GM19438 (cell line): ENCODE data around the gene E4F1.

Experiments used
- ATAC-seq: cut with Tn5 transposase; IDR thresholded peaks from one replicate; pipeline ENCODE4 v1.9.1; 2021; ENCODE audit warnings: low read depth; ENCODE audit not compliant: unreplicated experiment

E4F1 gene, protein sequence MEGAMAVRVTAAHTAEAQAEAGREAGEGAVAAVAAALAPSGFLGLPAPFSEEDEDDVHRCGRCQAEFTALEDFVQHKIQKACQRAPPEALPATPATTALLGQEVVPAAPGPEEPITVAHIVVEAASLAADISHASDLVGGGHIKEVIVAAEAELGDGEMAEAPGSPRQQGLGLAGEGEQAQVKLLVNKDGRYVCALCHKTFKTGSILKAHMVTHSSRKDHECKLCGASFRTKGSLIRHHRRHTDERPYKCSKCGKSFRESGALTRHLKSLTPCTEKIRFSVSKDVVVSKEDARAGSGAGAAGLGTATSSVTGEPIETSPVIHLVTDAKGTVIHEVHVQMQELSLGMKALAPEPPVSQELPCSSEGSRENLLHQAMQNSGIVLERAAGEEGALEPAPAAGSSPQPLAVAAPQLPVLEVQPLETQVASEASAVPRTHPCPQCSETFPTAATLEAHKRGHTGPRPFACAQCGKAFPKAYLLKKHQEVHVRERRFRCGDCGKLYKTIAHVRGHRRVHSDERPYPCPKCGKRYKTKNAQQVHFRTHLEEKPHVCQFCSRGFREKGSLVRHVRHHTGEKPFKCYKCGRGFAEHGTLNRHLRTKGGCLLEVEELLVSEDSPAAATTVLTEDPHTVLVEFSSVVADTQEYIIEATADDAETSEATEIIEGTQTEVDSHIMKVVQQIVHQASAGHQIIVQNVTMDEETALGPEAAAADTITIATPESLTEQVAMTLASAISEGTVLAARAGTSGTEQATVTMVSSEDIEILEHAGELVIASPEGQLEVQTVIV

DNA sequence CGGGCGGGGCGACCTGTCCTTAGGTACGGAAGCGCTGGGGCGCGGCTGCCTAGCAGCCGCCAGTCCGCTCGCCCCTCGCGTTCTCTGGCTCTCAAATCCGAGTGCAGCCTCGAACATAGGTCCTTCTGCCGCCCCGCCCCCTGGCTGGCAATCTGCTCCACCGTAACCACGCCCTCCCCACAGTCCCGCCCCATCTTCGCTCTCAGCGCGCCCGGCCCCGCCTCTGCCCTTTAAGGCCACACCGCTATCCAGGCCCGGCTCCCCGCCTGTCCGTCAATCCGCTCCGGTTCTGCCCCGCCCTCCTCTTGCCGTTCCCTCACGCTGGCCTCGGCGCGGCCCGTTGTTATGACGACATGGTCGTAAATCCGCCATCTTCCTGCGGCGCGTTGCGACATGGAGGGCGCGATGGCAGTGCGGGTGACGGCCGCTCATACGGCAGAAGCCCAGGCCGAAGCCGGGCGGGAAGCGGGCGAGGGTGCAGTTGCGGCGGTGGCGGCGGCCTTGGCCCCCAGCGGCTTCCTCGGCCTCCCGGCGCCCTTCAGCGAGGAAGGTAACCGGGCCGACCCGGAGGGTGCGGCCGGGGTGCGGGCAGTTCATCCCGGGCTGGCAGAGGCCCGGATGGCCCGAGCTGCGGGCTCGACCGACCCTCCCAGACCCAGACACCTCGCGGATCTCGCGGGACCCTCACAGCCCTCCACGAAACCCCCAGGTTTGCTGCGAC, at the start of gene E4F1:
Gene E4F1 (plus strand): TSS at position 371 of the 721 bp plus-strand sequence. CDS start 23 bp downstream, at position 394.
- ATAC-seq = peak; percentile 92

DNA sequence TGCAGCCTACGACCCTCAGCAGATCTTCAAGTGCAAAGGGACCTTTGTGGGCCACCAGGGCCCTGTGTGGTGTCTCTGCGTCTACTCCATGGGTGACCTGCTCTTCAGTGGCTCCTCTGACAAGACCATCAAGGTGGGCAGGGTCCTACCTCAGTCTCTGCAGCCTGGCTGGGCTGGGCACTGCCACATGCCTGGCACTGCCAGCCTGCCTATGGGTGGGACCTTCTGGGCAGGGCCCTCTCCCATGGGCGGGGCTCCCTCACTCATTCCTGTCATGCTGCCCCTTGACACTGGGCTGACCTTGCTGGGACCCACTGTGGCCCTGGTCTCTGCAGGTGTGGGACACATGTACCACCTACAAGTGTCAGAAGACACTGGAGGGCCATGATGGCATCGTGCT, 49.5 kb upstream of the E4F1 start:
- no peak for ATAC-seq

DNA sequence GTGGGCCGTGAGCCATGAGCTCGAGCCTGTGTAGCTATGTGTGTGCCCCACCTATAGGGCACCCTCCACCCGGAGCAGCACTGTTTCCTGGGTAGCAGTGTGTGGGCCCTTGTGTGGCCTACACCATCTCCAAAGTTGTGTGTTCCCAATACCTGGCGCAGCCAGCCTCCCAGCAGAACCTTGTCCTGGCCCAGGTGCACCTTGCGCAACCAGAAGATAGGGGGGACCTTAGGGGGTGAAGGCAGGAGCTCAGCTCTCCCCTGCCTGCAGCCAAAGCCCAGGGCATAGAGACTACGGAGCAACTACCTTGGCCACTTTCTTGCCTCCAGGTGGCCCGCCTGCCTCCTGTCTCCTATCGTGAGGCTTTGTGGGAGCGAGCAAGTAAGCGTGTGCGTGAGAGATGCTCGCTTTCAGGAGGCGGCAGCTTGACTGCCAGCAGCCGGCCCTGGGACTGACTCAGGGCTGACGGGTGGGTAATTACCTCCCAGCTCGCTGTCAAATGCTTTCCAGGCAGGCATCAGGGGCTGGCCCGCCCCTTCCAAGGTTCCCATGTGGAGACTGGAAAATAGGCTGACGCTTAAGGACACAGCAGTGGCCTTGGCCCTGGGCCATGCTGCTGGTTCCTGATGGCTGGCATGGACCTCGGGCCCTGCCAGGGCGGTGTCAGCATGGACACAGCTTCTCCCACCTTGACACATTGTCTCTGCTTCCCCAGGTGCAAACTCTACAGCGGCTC, 48.8 kb upstream of the E4F1 start:
- ATAC-seq = no peak

DNA sequence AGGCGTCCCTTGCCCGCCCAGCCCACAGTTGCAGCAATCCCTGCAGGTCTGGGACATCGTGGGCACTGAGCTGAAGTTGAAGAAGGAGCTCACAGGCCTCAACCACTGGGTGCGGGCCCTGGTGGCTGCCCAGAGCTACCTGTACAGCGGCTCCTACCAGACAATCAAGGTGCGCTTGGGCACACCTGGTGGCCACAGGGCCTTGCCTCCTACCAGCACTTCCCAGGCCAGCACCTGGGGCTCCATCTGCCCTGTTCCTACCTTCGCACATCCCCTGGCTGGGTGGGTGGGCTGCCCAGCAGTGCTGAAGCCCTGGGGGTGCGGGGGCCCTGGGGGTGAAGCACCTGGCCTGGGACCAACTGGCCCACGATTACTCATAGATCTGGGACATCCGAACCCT, 47.9 kb upstream of the E4F1 start:
- ATAC-seq = no peak

DNA sequence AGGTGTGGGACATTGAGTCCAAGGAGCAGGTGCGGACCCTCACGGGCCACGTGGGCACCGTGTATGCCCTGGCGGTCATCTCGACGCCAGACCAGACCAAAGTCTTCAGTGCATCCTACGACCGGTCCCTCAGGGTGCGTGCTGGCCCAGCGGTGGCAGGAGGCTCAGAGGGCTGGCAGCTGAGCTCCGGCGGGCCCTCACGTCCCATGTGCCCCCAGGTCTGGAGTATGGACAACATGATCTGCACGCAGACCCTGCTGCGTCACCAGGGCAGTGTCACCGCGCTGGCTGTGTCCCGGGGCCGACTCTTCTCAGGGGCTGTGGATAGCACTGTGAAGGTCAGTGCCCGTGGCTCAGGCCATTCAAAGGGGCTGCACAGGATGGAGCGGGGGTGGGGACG, 47.3 kb upstream of the E4F1 start:
- no peak for ATAC-seq

DNA sequence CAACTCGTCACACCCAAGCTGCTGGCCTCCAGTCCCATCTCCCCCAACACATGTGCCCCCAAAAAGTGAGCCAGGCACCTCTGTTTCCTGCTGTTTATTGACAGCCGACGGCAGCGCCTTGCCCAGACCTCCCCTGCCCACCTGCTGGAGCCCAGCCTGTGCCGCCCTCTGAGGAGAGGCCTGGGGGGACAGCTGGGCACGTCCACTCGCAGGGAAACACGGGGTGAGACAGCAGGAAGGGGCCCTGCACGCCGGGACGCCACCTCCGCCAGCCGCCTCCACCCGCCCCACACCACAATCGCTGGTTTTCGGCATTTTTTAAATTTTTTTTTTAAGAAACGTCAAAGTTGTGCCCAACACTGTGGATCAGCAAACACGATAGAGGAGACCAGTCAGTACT, 46.3 kb upstream of the E4F1 start:
- no peak for ATAC-seq

DNA sequence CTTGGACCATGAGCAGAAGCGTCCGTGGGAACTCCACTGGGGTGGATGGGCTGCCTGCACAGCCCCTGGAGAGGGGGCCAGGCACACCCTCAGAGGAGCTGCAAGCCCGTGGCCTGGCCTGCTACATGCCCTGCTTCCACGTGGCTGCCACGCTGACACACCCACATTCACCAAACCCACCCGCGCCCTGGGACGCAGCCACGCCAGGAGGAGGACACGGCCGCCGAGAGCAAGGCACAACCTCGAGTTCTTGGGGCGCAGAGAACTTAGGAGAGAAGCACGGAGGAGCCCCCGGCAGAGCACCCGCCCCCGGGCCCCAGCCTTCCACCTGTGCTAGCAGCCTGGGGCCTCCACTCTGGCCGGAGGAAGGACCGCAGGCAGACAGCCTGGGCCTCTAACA, 45.8 kb upstream of the E4F1 start:
- no peak for ATAC-seq

DNA sequence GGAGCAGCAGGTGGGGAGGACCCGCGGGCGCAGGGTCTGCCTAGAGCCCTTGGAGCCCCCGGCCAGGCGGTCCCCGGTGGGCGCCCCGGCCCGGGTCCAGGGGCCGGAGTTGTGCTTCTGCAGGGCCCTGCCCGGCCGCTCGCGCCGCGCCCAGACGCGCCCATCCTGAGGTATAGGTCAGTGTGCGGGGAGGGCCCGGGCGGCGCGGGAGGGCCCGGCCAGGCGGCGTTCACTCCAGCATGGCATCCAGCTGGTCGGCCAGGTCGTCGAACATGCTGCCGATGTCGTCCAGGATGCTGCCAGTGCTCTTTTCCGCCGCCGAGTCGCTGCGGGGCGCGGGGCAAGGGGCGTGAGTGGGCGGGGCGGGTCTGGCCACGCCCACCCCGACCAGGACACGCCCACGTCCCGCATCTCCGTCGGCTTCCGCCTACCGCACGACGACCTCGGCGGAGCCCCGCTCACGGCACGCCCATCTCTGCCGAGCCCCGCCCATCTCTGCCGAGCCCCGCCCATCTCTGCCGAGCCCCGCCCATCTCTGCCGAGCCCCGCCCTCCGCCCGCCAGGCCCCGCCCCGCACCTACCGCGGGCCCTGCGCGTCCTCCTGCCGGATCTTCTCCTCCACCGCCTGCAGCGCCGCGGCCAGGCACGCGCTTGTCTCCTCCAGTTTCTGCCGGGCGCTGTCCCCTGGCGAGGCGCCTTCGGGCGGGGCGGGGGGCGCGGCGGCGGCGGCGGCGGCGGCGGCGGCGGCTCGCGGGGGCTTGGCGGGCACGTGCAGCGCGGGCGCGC, 44.9 kb upstream of the E4F1 start:
- no peak for ATAC-seq

DNA sequence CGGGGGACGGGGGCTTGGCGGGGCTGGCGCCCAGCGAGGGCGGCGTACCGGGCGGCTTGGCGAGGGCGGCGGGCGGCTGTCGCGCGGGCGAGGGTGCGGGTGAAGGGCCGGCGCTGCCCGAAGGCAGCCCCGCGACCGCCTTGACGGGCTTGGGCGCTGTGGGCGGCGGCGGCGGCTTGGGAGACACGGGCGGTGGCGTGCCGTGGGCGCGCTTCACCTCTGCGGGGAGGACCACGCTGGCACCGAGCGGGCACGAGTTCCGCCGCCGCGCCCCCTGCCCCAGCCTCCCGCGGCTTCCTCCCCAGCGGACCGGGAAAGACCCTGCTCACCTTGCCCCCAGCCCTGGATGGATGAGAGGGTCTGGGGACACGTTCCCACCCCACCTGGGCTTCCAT, 44.3 kb upstream of the E4F1 start:
- no peak for ATAC-seq

DNA sequence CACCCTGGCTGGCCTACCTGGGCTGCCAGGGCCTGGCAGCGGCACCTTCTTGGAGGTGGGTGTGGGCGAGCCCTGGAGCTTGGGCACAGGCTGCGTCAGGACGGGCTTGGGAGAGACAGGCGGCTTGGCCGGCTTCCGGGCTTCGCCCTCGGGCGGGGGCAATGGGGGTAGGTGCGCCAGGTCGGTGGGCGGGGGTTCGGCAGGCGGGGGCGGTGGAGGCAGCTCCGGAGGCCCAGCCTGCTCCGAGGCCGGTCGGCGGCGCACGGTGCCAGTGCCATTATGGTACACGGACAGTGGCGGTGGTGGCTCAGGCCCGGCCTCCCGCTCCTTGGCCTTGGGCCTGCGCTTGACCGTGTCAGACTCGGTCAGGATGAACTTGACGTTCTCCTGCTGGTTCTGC, 43.8 kb upstream of the E4F1 start:
- ATAC-seq = no peak

DNA sequence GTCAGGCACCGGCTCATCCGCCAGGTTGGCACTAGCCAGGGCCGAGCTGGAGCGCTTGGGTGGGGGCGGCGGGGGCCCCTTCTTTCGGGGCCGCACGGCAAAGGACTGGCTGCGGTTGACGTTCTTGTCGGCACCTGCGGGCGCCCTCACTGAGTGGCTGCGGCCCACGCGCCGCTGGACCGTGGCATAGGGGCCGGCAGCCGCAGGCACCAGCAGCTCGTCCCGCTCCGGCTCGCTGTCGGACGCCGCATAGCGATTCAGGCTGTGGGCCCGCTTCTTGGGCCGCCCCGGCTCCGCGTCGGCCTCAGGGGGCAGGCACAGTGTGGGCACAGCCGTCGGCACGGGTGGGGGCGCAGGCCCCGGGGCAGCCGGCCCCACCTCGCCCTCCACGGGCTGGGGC, 42.9 kb upstream of the E4F1 start:
- no peak for ATAC-seq

DNA sequence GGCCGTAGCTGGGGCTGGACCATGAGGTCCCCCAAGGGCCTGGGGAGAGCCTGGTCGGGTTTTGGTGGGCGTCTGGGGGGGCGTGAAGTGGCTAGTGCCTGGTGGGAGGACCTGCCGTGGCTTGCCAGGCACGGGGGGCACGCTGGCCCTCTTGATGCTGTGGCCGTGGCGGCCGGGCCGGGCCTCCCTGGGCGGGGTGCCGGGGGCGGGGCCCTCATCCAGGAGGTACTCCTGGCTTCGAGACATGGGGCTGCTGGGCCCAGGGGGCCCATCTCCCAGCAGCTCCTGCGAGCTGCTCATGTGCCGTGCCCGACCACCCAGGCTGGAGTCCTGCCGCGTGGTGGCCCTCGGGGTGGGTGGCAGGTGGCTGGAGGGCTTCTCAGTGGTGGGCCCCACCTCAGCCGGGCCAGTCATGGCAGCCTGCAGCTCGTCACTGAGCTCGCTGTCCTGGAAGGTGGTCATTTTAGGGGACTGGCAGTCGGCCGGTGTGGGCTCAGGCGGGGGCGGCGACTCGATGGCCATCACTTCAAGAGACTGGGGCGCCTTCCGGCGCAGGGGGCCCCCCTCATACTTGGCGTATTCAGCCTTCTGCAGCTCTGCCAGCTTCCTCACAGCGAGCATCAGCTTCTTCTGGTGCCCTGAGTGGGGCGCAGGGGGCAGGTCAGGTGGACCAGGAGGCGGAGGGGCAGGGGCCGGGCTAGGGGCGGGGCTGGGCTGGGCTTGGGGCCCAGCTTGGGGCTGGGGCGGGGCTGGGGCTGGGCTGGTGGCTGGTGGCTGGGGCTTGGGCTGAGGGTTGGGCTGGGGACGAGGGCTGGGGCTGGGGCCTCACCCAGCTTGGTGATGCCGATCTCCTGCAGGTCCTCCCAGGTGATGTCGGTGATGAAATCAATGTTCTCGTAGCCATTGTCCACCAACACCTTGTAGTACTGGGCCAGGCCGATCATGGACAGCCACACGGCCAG, 42.1 kb upstream of the E4F1 start:
- ATAC-seq = no peak

DNA sequence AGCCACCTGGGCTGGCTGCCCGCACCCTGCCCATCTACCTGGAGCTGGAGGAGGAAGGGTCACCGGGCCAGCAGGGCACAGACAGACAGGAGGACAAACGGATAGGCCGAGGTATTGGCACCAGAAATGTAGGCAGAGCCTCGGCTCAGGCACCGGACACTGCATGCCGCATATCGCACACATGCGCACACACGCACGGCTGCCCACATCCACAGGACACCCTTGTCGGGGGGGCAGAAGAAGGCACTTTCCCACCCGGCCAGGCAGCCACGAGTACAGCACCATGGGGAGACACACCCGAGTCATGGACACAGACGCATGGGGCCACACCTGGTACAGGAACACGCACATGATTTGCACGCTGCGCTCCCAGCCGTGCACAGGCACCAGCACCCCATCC, 41.4 kb upstream of the E4F1 start:
- no peak for ATAC-seq

DNA sequence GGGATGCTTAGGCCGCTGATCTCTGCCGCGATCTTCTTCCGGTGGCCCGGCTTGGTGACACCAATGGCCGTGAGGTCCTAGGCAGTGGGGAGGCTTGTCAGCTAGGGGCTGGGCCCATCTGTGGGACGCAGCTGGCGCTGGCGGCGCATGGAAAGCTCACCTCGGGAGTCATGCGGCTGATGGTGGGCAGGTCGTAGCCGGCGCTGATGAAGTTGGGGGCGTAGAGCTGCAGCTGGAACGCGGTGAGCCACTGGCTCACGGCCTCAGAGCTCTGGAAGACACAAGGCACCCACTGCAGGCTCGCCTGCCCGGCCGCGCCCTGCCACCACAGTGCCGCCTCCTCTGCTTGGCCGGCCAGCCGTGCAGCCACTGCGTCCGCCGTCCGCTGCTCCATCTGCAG, 39.7 kb upstream of the E4F1 start:
- no peak for ATAC-seq

DNA sequence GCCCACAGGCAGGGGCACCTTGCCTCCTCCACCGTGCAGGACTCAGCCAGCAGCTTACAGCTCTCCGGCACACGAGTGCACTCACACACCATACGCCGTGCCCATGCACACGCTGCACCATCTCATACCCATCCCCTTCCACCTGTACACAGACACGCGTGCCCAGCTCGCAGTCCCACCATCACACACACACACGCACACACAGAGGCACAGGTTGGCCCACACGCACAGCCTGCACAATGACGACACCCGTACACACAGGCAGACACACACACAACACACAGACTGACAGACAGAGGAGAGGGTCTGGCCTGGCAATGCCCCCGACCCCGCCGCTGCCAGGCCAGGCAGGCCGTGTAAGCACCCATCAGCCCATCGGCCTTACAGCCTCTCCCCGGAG, 39.0 kb upstream of the E4F1 start:
- no peak for ATAC-seq

DNA sequence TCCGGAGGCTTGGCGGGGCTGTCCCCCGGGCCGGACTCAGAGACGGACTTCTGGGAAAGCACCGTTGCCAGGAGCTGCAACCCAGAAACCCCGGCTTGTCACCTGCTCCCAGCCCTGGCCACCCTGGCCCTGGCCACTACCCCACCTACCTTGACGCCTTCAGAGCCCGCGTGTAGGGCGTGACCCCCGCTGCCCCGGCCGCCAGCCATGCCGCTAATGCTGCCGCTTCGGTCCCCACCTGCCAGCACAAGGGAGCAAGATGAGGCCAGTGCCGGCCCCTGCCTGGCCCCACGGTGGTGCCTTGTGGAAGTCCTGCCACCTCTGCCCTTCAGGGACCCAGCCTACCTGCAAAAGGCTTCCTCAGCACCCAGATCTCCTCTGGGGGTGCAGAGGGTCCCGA, 38.4 kb upstream of the E4F1 start:
- no peak for ATAC-seq

DNA sequence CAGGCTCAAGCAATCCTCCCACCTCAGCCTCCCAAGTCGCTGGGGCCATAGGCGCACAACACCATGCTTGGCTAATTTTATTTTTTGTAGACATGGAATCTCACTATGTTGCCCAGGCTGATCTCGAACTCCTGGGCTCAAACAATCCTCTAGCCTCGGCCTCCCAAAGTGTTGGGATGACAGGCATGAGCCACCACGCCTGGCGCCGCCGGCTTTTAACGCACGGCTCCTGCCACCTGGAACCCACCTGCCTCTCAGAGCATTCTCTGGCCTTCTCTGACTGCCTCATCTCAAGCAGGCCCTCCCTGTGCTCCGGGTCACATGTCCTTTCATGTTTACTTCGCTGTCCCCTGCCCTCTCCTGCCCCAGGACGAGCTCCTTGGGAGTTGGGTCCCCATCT, 37.3 kb upstream of the E4F1 start:
- ATAC-seq = no peak

DNA sequence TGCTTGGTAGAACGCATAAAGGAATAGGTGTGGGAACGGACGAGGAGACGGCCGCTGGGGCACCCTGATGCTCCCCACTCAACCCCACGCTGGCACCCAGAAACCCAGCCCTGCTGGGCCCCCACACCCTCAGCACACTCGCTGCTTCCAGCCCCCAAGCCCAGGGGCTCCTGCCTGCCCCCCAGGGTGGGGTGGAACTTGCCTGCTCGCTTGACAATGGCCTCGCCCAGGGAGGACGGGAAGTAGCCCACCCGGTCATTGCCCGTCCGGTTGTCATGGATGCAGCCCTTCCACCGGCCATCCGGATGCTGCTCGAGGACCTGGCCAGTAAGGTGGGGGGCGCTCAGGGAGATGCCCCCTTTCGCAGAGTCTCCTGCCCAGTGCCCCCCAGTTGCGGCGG, 36.9 kb upstream of the E4F1 start:
- no peak for ATAC-seq

DNA sequence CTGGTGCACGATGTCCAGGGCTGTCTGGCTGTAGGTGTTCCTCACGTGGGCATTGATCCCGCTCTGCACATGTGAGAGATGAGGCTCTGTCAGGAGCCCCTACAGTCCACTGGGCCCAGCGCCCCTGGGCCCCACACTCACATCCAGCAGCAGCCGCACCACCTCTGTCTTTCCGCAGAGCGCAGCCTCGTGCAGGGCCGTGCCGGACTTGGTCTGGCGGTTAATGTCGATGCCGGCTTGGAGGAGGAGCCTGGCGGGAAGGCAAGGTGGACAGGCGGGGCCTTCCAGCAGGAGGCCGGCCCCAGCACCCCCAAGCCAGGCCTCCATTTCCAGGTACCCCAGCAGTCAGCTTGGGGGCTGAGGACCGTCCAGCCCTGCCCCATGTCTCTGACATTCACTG, 36.2 kb upstream of the E4F1 start:
- ATAC-seq = no peak
